ENCODE results near the gene OAT. TPM values are rescaled to one million over a fixed set of nuclear protein-coding genes. Genes with fewer than 3 reads are reported as not detected.

Gene OAT
- total RNA-seq, 1 donor from 2014 or later, result 119 TPM

GRCh38 chr10:124388823-124389612 lies 29.7 kb downstream of the OAT start:
- no peak overlapping the region for H3K27ac Mint-ChIP-seq (ENCODE audit: unreplicated experiment)
- peaks cover 3% of the 10 kb centered on the region for H3K9me3 Mint-ChIP-seq (ENCODE audit: unreplicated experiment)
- no peak for FAIRE-seq

GRCh38 chr10:124388476-124388822 lies 30.3 kb downstream of the OAT start:
- Mint-ChIP-seq H3K4me1 (ENCODE audit: low read depth, unreplicated experiment) (no peaks in the 10 kb centered on the region), H3K27ac (ENCODE audit: unreplicated experiment) (no peak overlapping the region), H3K36me3 (ENCODE audit: low read depth, unreplicated experiment) (no peaks in the 10 kb centered on the region), H3K4me3 (ENCODE audit: unreplicated experiment) (no peak overlapping the region), H3K9me3 (ENCODE audit: unreplicated experiment) (peaks cover 3% of the 10 kb centered on the region), H3K27me3 (ENCODE audit: low read depth, unreplicated experiment) (peaks cover 28% of the 10 kb centered on the region)
- peak overlapping the region; percentile 51 for H3K9ac ChIP-seq (ENCODE audit: low read length)
- no peak for FAIRE-seq
- no peak overlapping the region for H3K27ac ChIP-seq (ENCODE audit: low read depth, low read length)
- H2AFZ ChIP-seq (ENCODE audit: low read depth, low read length), result peak overlapping the region; percentile 86
- DNase-seq (ENCODE audit: low read depth), result no peak
- peaks cover 6% of the 10 kb centered on the region for H3K4me1 ChIP-seq (ENCODE audit: insufficient read depth, low read length)
- no peaks in the 10 kb centered on the region for H3K36me3 ChIP-seq (ENCODE audit: insufficient read depth, low read length)
- no peaks in the 10 kb centered on the region for H3K27me3 ChIP-seq (ENCODE audit: insufficient read depth, low read length)
- TF ChIP-seq EZH2 (IDR thresholded peaks at IDR 0.05; ENCODE audit: insufficient read depth, low read length) (no peak), CTCF (IDR thresholded peaks at IDR 0.05; ENCODE audit: insufficient read depth, low read depth, low read length) (no peak)
- no peaks in the 10 kb centered on the region for H3K9me3 ChIP-seq (ENCODE audit: insufficient read depth, low read depth, low read length)
- no peaks in the 10 kb centered on the region for H4K20me1 ChIP-seq (ENCODE audit: insufficient read depth, low read length)
- no peak overlapping the region for H3K4me3 ChIP-seq (ENCODE audit: insufficient read depth, low read depth, low read length)
- no peaks in the 10 kb centered on the region for H3K79me2 ChIP-seq (ENCODE audit: insufficient read depth, low read length)
- peak overlapping the region; percentile 90 for H3K4me2 ChIP-seq (ENCODE audit: low read length)

More at GRCh38 chr10:124388823-124389612, 29.7 kb downstream of the OAT start:
- Histone ChIP-seq H3K4me3 (ENCODE audit: insufficient read depth, low read depth, low read length) (peak overlapping the region; percentile 53), H3K9ac (ENCODE audit: low read length) (peak overlapping the region; percentile 51), H3K27ac (ENCODE audit: low read depth, low read length) (no peak overlapping the region), H2AFZ (ENCODE audit: low read depth, low read length) (peak overlapping the region; percentile 86), H3K9me3 (ENCODE audit: insufficient read depth, low read depth, low read length) (no peaks in the 10 kb centered on the region), H3K4me1 (ENCODE audit: insufficient read depth, low read length) (peaks cover 6% of the 10 kb centered on the region), H3K79me2 (ENCODE audit: insufficient read depth, low read length) (no peaks in the 10 kb centered on the region), H3K36me3 (ENCODE audit: insufficient read depth, low read length) (no peaks in the 10 kb centered on the region), H3K4me2 (ENCODE audit: low read length) (peak overlapping the region; percentile 90), H4K20me1 (ENCODE audit: insufficient read depth, low read length) (no peaks in the 10 kb centered on the region), H3K27me3 (ENCODE audit: insufficient read depth, low read length) (no peaks in the 10 kb centered on the region)
- Mint-ChIP-seq H3K36me3 (ENCODE audit: low read depth, unreplicated experiment) (no peaks in the 10 kb centered on the region), H3K27me3 (ENCODE audit: low read depth, unreplicated experiment) (peaks cover 25% of the 10 kb centered on the region), H3K4me3 (ENCODE audit: unreplicated experiment) (no peak overlapping the region), H3K4me1 (ENCODE audit: low read depth, unreplicated experiment) (no peaks in the 10 kb centered on the region)
- TF ChIP-seq CTCF (IDR thresholded peaks at IDR 0.05; ENCODE audit: insufficient read depth, low read depth, low read length), result peak; percentile 46
- TF ChIP-seq EZH2 (IDR thresholded peaks at IDR 0.05; ENCODE audit: insufficient read depth, low read length), result no peak
- DNase-seq (ENCODE audit: low read depth), result peak; percentile 34
